Transverse colon (tissue), 3 donors: ENCODE data around the gene POLD2.

Experiments
- CTCF ChIP-seq, 5 experiments: fragments of 200-600 bp in 3 of 5; fragments of 450-650 bp in 2 of 5; sonication (generic) in 3 of 5; IDR thresholded peaks; 1 replicate in 2 of 5; 2 replicates in 3 of 5; pipeline ENCODE4 v1.5.1; 2016 to 2017; ENCODE audit warnings: antibody characterized with exemption in 5 of 5, inconsistent platforms in 3 of 5, mild to moderate bottlenecking in 2 of 5, moderate library complexity in 1 of 5
- EP300 ChIP-seq: sonication (generic); formaldehyde crosslinking; IDR thresholded peaks from one replicate; pipeline ENCODE4 v1.6.1; 2017; ENCODE audit warnings: antibody characterized with exemption, low read depth
- POLR2A ChIP-seq: fragments of 450-650 bp; IDR thresholded peaks from one replicate; pipeline ENCODE4 v1.6.1; 2016; ENCODE audit warnings: antibody characterized with exemption, mild to moderate bottlenecking, moderate library complexity

GRCh38 chr7:44101966-44102845, 21.1 kb downstream of the POLD2 start:
- TF ChIP-seq EP300 (no peak), CTCF (IDR thresholded peaks at IDR 0.05) (no peak), POLR2A (no peak)
